OCI-LY1 (cell line): ENCODE results near the gene COL15A1.

Experiments used
- H2AFZ ChIP-seq: fragments of 200-600 bp; sonication (generic), shearing (Covaris generic); 2 replicates; pipeline ENCODE4 v1.6.0; 2014; ENCODE audit warnings: antibody characterized with exemption, mild to moderate bottlenecking, low read length
- H3F3A ChIP-seq: fragments of 200-600 bp; sonication (generic), shearing (Covaris generic); 2 replicates; pipeline ENCODE4 v1.6.0; 2014; ENCODE audit warnings: mild to moderate bottlenecking, antibody characterized with exemption, low read length, moderate library complexity; ENCODE audit not compliant: insufficient read depth
- H3K27ac ChIP-seq: fragments of 200-600 bp; sonication (generic); 2 replicates; pipeline ENCODE4 v1.5.1; 2014; ENCODE audit warnings: low read length, mixed run types, mild to moderate bottlenecking, low read depth; ENCODE audit not compliant: poor library complexity, severe bottlenecking
- H3K27me3 ChIP-seq: fragments of 200-600 bp; sonication (generic); 2 replicates; pipeline ENCODE4 v1.6.0; 2014; ENCODE audit warnings: antibody characterized with exemption, mild to moderate bottlenecking, low read length, moderate library complexity; ENCODE audit not compliant: insufficient read depth
- H3K36me3 ChIP-seq: fragments of 200-600 bp; sonication (generic); 2 replicates; pipeline ENCODE4 v1.6.1; 2014; ENCODE audit warnings: mild to moderate bottlenecking, antibody characterized with exemption, low read length, moderate library complexity, mixed read lengths; ENCODE audit not compliant: insufficient read depth
- H3K4me1 ChIP-seq: fragments of 200-600 bp; sonication (generic); 2 replicates; pipeline ENCODE4 v1.5.1; 2014; ENCODE audit warnings: mild to moderate bottlenecking, low read length, moderate library complexity; ENCODE audit not compliant: insufficient read depth, severe bottlenecking
- H3K4me2 ChIP-seq: fragments of 200-600 bp; sonication (generic), shearing (Covaris generic); 2 replicates; pipeline ENCODE4 v1.6.1; 2014; ENCODE audit warnings: low read length
- H3K4me3 ChIP-seq: fragments of 200-600 bp; sonication (generic); 2 replicates; pipeline ENCODE4 v1.5.1; 2014; ENCODE audit warnings: low read length, low read depth, mild to moderate bottlenecking, mixed read lengths; ENCODE audit not compliant: poor library complexity, severe bottlenecking
- H3K79me2 ChIP-seq: fragments of 200-600 bp; shearing (Covaris generic); 2 replicates; pipeline ENCODE4 v1.6.1; 2016; ENCODE audit warnings: mixed run types, low read length, mixed read lengths; ENCODE audit not compliant: insufficient read depth
- H3K9ac ChIP-seq: fragments of 200-600 bp; sonication (generic), shearing (Covaris generic); 2 replicates; pipeline ENCODE4 v1.6.1; 2014; ENCODE audit warnings: mild to moderate bottlenecking, low read length, mixed read lengths
- H3K9me2 ChIP-seq: fragments of 200-600 bp; sonication (generic), shearing (Covaris generic); 2 replicates; pipeline ENCODE4 v1.6.1; 2014; ENCODE audit warnings: low read depth, mild to moderate bottlenecking, low read length, mixed read lengths
- H3K9me3 ChIP-seq: fragments of 200-600 bp; shearing (Covaris generic); 2 replicates; pipeline ENCODE4 v1.6.1; 2014; ENCODE audit warnings: low read length, mixed read lengths
- H4K20me1 ChIP-seq: fragments of 200-600 bp; sonication (generic), shearing (Covaris generic); 2 replicates; pipeline ENCODE4 v1.6.0; 2016; ENCODE audit warnings: mild to moderate bottlenecking, low read length; ENCODE audit not compliant: insufficient read depth
- EZH2 ChIP-seq: fragments of 200-600 bp; sonication (generic), shearing (Covaris generic); IDR thresholded peaks from 2 replicates; pipeline ENCODE4 v1.8.0; 2017; ENCODE audit warnings: borderline replicate concordance, mixed run types, mild to moderate bottlenecking, antibody characterized with exemption, low read length, moderate library complexity, mixed read lengths
- TF ChIP-seq, protein P1 (sequence below): fragments of 200-600 bp; sonication (generic), shearing (Covaris generic); IDR thresholded peaks from 2 replicates; pipeline ENCODE4 v1.5.1; 2017; ENCODE audit warnings: mild to moderate bottlenecking, antibody characterized with exemption, low read length, moderate library complexity, mixed read lengths

Gene COL15A1

DNA sequence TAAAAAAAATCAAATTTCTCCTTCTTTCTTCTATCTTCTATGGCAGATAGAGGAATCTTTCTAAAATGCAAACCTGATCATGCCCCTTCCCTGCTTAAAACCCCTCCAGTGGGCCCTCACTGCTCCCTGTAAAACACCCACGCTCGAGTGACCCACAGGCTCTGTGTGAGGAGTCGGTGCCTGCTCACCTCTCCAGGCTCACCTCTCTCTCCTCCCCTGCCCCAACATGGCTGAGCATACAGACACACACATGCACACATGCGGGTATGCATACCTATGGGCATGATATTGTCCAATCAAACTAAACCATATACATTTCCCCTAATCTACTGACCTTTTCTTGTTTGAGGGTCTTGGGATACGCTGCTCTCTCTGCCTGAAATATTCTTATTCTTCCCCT is 40.8 kb upstream of the COL15A1 start:
- Histone ChIP-seq H3K4me3 (no peak overlapping the region), H3K9me2 (no peaks in the 10 kb centered on the region), H3F3A (no peaks in the 10 kb centered on the region), H3K27ac (no peak overlapping the region), H3K4me1 (peaks cover 55% of the 10 kb centered on the region), H2AFZ (no peak overlapping the region), H3K27me3 (no peaks in the 10 kb centered on the region), H3K36me3 (no peaks in the 10 kb centered on the region; the same call in 1 of the 2 replicates), H3K79me2 (no peaks in the 10 kb centered on the region), H3K4me2 (no peak overlapping the region), H3K9me3 (no peaks in the 10 kb centered on the region; the same call in 1 of the 2 replicates), H4K20me1 (no peaks in the 10 kb centered on the region), H3K9ac (no peak overlapping the region)
- TF ChIP-seq EZH2: no peak
- TF ChIP-seq, protein P1, sequence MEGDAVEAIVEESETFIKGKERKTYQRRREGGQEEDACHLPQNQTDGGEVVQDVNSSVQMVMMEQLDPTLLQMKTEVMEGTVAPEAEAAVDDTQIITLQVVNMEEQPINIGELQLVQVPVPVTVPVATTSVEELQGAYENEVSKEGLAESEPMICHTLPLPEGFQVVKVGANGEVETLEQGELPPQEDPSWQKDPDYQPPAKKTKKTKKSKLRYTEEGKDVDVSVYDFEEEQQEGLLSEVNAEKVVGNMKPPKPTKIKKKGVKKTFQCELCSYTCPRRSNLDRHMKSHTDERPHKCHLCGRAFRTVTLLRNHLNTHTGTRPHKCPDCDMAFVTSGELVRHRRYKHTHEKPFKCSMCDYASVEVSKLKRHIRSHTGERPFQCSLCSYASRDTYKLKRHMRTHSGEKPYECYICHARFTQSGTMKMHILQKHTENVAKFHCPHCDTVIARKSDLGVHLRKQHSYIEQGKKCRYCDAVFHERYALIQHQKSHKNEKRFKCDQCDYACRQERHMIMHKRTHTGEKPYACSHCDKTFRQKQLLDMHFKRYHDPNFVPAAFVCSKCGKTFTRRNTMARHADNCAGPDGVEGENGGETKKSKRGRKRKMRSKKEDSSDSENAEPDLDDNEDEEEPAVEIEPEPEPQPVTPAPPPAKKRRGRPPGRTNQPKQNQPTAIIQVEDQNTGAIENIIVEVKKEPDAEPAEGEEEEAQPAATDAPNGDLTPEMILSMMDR: no peak

DNA sequence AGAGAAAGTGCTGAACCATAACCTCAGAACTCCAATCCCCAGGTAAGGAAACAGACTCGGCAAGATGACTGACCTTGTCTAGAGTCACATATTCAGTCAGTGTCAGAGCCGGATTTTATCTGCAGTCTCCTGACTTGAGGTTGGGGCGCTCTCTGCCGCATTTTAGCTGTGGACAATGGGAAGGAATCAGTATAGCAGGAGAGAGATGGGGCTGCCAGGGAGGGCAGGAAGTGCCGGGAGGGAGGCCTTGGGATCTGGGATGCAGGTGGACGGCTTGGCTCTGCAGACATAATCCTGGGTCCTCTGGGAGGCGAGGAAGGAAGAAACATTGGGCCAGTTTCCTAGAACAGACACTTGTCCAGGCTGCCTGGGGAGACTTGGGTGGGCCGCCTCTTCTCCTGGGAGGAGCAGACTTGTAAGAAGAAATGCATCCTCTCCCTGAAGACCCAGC is 39.7 kb upstream of the COL15A1 start:
- Histone ChIP-seq H3K4me3 (no peak overlapping the region), H3K79me2 (no peaks in the 10 kb centered on the region), H3F3A (no peaks in the 10 kb centered on the region), H3K9me3 (no peaks in the 10 kb centered on the region), H3K27me3 (no peaks in the 10 kb centered on the region), H4K20me1 (no peaks in the 10 kb centered on the region), H2AFZ (no peak overlapping the region), H3K9me2 (no peaks in the 10 kb centered on the region), H3K4me2 (no peak overlapping the region), H3K36me3 (no peaks in the 10 kb centered on the region), H3K27ac (peak overlapping the region; percentile 48), H3K9ac (no peak overlapping the region), H3K4me1 (peaks cover 48% of the 10 kb centered on the region)
- TF ChIP-seq EZH2: no peak

DNA sequence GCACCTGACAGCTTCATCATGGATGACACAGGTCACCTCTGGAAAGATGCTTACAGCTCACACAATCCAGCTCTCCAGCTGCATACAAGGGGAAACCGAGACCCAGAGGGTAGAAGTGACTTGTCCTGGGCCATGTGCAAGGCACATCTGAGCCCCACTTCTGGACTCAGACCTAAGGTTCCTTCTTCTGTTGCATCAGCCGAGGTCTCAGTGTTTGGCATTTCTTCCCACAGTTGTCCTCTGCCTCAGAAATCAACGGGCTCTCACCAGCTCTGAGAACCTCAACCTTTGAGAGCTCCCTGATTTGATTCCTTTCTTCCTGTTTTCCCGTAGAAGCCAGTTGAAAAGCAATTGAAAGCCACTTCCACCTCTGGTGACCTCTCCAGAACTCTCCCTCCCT is 38.7 kb upstream of the COL15A1 start:
- Histone ChIP-seq H3K9me3 (no peaks in the 10 kb centered on the region), H3K9me2 (no peaks in the 10 kb centered on the region), H3K4me1 (peaks cover 37% of the 10 kb centered on the region), H2AFZ (no peak overlapping the region), H3K9ac (no peak overlapping the region), H3K4me3 (no peak overlapping the region), H3F3A (no peaks in the 10 kb centered on the region), H3K79me2 (no peaks in the 10 kb centered on the region), H3K27me3 (no peaks in the 10 kb centered on the region), H3K27ac (peak overlapping the region; percentile 48), H4K20me1 (no peaks in the 10 kb centered on the region), H3K36me3 (no peaks in the 10 kb centered on the region), H3K4me2 (0 out of 2 replicates have a peak overlapping the region, but pooled peaks have one; percentile 4)
- TF ChIP-seq, protein P1: no peak
- TF ChIP-seq EZH2: no peak
